GM20000 (cell line): Measurements from ENCODE around the gene HNRNPH1.

Source experiments
- DNase-seq: peaks from one replicate; pipeline ENCODE4 v3.0.0; 2012; ENCODE audit warnings: low spot score
- CTCF ChIP-seq: IDR thresholded peaks from 2 replicates; pipeline ENCODE4 v1.5.1; 2012; ENCODE audit warnings: mild to moderate bottlenecking, control low read depth; ENCODE audit errors: extremely low read depth, missing control alignments

The HNRNPH1 gene

GRCh38 chr5:179606071-179606909 lies 17.2 kb downstream of the HNRNPH1 start:
- no peak for TF ChIP-seq CTCF
- DNase-seq: no peak

GRCh38 chr5:179605026-179605833 lies 18.2 kb downstream of the HNRNPH1 start:
- no peak for TF ChIP-seq CTCF
- no peak for DNase-seq

GRCh38 chr5:179603308-179603707 lies 20.2 kb downstream of the HNRNPH1 start:
- DNase-seq: no peak
- TF ChIP-seq CTCF: no peak

GRCh38 chr5:179601871-179602625 lies 21.4 kb downstream of the HNRNPH1 start:
- no peak for DNase-seq
- no peak for TF ChIP-seq CTCF

GRCh38 chr5:179599973-179600372 lies 23.5 kb downstream of the HNRNPH1 start:
- no peak for DNase-seq
- no peak for TF ChIP-seq CTCF

GRCh38 chr5:179599566-179599965 lies 23.9 kb downstream of the HNRNPH1 start:
- TF ChIP-seq CTCF: no peak
- DNase-seq: no peak
